Measurements from ENCODE around the gene MRPS34. TPM values are rescaled to one million over a fixed set of nuclear protein-coding genes. Genes with fewer than 3 reads are reported as not detected.

The MRPS34 gene
- total RNA-seq, 1 donor from 2014 or later, result 74.0 TPM

DNA sequence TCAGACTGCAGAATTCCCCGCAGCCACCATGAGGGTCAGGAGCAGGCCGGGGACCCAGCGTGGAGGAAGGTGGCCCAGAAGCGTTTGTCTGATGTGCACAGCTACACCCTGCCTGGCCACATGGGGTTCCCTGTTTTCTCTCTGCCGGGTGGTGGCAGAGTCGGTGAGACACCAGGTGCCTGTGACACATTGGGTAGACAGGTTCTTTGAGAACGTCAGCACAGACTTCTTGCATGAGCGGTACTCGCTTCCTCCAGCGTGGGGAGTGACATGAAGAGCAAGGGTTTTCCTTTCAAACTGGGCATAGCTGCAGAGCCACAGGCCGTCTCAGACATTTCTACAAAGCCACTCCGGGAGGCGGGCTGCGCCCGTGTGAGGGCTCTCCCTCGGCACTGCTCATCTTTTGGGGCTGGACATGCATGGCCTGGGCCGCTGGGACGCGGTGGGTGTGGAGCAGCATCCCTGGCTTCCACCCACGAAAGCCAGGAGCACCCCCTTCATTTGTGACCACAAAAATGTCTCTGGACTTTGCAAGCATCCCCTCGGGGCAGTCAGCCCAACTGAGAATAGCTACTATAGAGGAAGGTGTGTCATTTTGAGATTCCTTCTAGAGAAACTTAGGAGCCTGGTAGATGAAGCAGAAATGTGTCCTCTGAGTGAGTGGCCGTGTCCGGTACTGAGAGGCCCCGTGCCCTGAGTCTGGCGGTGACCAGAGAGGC is 27.6 kb downstream of the MRPS34 start:
- peak overlapping the region; percentile 54 for H3K4me3 Mint-ChIP-seq (ENCODE audit: unreplicated experiment)
- peak; percentile 88 for DNase-seq (ENCODE audit: low read depth)
- peaks cover 10% of the 10 kb centered on the region for H3K36me3 ChIP-seq (ENCODE audit: insufficient read depth, low read length)

DNA sequence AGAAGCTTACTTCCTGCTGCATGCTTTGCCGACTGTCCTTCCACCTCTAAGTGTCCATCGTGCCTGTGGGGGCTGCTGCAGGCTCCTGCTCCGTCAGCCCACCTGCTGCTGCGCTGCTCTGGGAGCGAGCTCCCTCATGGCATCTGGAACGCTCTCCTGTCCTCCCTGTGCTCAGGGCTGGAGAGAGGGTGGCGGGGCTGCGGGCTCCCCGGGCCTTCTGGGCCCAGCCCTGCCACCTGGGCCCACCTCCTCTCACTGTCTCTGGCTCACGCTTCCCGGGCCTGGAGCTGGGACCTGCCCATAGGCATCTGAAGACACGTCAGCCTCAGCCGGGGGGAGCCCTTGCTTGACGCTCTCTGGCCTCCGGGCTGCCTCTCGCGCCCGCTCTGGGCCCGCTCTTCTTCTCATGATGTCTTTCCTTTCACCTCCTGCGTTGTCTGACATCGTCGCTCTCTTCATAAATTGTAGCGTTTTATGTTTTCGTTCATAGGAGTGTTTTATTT is 28.5 kb downstream of the MRPS34 start:
- H2AFZ ChIP-seq (ENCODE audit: low read depth, low read length), result no peak overlapping the region
- Mint-ChIP-seq H3K9me3 (ENCODE audit: unreplicated experiment) (no peaks in the 10 kb centered on the region), H3K4me3 (ENCODE audit: unreplicated experiment) (no peak overlapping the region), H3K27ac (ENCODE audit: unreplicated experiment) (peak overlapping the region; percentile 98), H3K4me1 (ENCODE audit: low read depth, unreplicated experiment) (peaks cover 19% of the 10 kb centered on the region), H3K27me3 (ENCODE audit: low read depth, unreplicated experiment) (no peaks in the 10 kb centered on the region), H3K36me3 (ENCODE audit: low read depth, unreplicated experiment) (peaks cover 3% of the 10 kb centered on the region)
- no peak overlapping the region for H3K27ac ChIP-seq (ENCODE audit: low read depth, low read length)
- FAIRE-seq (no peak), DNase-seq (ENCODE audit: low read depth) (no peak)
- peaks cover 39% of the 10 kb centered on the region for H4K20me1 ChIP-seq (ENCODE audit: insufficient read depth, low read length)
- no peak overlapping the region for H3K4me3 ChIP-seq (ENCODE audit: insufficient read depth, low read depth, low read length)
- no peak for TF ChIP-seq EZH2 (IDR thresholded peaks at IDR 0.05; ENCODE audit: insufficient read depth, low read length)
- TF ChIP-seq, protein P1, sequence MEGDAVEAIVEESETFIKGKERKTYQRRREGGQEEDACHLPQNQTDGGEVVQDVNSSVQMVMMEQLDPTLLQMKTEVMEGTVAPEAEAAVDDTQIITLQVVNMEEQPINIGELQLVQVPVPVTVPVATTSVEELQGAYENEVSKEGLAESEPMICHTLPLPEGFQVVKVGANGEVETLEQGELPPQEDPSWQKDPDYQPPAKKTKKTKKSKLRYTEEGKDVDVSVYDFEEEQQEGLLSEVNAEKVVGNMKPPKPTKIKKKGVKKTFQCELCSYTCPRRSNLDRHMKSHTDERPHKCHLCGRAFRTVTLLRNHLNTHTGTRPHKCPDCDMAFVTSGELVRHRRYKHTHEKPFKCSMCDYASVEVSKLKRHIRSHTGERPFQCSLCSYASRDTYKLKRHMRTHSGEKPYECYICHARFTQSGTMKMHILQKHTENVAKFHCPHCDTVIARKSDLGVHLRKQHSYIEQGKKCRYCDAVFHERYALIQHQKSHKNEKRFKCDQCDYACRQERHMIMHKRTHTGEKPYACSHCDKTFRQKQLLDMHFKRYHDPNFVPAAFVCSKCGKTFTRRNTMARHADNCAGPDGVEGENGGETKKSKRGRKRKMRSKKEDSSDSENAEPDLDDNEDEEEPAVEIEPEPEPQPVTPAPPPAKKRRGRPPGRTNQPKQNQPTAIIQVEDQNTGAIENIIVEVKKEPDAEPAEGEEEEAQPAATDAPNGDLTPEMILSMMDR (IDR thresholded peaks at IDR 0.05; ENCODE audit: insufficient read depth, low read depth, low read length), result no peak
- H3K79me2 ChIP-seq (ENCODE audit: insufficient read depth, low read length), result peaks cover 16% of the 10 kb centered on the region
- peaks cover 30% of the 10 kb centered on the region for H3K4me1 ChIP-seq (ENCODE audit: insufficient read depth, low read length)
- H3K27me3 ChIP-seq (ENCODE audit: insufficient read depth, low read length), result no peaks in the 10 kb centered on the region
- peaks cover 11% of the 10 kb centered on the region for H3K36me3 ChIP-seq (ENCODE audit: insufficient read depth, low read length)
- H3K4me2 ChIP-seq (ENCODE audit: low read length), result no peak overlapping the region
- H3K9me3 ChIP-seq (ENCODE audit: insufficient read depth, low read depth, low read length), result no peaks in the 10 kb centered on the region
- H3K9ac ChIP-seq (ENCODE audit: low read length), result no peak overlapping the region

More for the DNA sequence above, 27.6 kb downstream of the MRPS34 start:
- Mint-ChIP-seq H3K36me3 (ENCODE audit: low read depth, unreplicated experiment) (peaks cover 6% of the 10 kb centered on the region), H3K27me3 (ENCODE audit: low read depth, unreplicated experiment) (no peaks in the 10 kb centered on the region), H3K27ac (ENCODE audit: unreplicated experiment) (peak overlapping the region; percentile 98), H3K9me3 (ENCODE audit: unreplicated experiment) (no peaks in the 10 kb centered on the region), H3K4me1 (ENCODE audit: low read depth, unreplicated experiment) (peaks cover 19% of the 10 kb centered on the region)
- H2AFZ ChIP-seq (ENCODE audit: low read depth, low read length), result no peak overlapping the region
- no peaks in the 10 kb centered on the region for H3K9me3 ChIP-seq (ENCODE audit: insufficient read depth, low read depth, low read length)
- peak overlapping the region; percentile 83 for H3K4me2 ChIP-seq (ENCODE audit: low read length)
- H3K4me1 ChIP-seq (ENCODE audit: insufficient read depth, low read length), result peaks cover 34% of the 10 kb centered on the region
- H3K4me3 ChIP-seq (ENCODE audit: insufficient read depth, low read depth, low read length), result peak overlapping the region; percentile 44
- peak; percentile 43 for FAIRE-seq
- H3K27me3 ChIP-seq (ENCODE audit: insufficient read depth, low read length), result no peaks in the 10 kb centered on the region
- H3K79me2 ChIP-seq (ENCODE audit: insufficient read depth, low read length), result peaks cover 16% of the 10 kb centered on the region
- TF ChIP-seq, protein P1 (IDR thresholded peaks at IDR 0.05; ENCODE audit: insufficient read depth, low read depth, low read length), result peak; percentile 14
- no peak for TF ChIP-seq EZH2 (IDR thresholded peaks at IDR 0.05; ENCODE audit: insufficient read depth, low read length)
- H3K9ac ChIP-seq (ENCODE audit: low read length), result peak overlapping the region; percentile 88
- peaks cover 33% of the 10 kb centered on the region for H4K20me1 ChIP-seq (ENCODE audit: insufficient read depth, low read length)
- H3K27ac ChIP-seq (ENCODE audit: low read depth, low read length), result peak overlapping the region; percentile 99

Measured in astrocyte (in vitro differentiated cells and primary cell).